Thyroid gland (tissue), 4 donors: ENCODE results near the gene TYMP.

ENCODE experiments used
- CTCF ChIP-seq, 6 experiments: fragments of 200-600 bp in 3 of 6; fragments of 450-650 bp in 3 of 6; sonication (generic) in 3 of 6; IDR thresholded peaks; one replicate each; pipeline ENCODE4 v1.5.1; 2016 to 2019; ENCODE audit warnings: antibody characterized with exemption in 6 of 6, mild to moderate bottlenecking in 2 of 6, inconsistent platforms in 1 of 6, moderate library complexity in 1 of 6
- POLR2A ChIP-seq, 2 donors: fragments of 450-650 bp; IDR thresholded peaks; one replicate each; pipeline ENCODE4 v1.6.1; 2017; ENCODE audit warnings: antibody characterized with exemption in 2 of 2, mild to moderate bottlenecking in 2 of 2, moderate library complexity in 1 of 2

DNA sequence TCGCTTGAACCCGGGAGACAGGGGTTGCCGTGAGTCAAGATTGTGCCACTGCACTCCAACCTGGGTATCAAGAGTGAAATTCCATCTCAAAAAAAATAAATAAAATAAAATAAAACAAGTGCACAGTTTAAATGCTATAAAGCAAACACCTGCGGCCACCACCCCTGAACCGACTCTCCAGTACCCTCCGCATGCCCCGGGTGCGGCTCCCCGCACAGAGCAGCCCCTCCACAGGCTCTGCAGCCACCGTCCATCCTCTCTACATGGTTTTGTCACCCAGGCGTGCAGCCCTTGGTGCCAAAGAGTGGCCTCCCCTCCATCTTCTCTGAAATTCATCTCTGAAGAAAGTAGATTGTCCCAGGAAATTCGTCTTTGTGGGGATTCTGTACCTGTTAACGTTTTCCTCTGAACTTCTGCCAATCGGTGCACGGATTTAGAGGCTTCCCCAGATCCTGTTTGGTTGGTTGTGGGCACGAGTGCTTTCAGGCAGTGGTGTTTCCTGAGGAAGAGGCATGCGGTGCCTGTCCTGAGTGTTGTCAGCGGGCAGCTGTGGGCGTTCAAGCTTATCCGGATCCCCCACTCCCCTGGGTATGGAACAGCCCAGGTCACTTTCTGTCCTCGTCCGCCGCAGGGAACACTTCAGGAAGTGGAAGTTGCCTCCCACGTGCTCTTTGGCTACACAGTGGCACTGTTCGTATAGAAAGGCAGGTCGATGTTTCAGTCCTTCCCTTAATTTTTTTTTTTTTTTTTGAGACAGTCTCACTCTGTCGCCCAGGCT lies 39.1 kb downstream of the TYMP start:
- TF ChIP-seq CTCF (IDR thresholded peaks at IDR 0.05): no peak
- TF ChIP-seq POLR2A (IDR thresholded peaks at IDR 0.05): no peak
